ENCODE results near the gene ITPR3.

GRCh38 chr6:33692078-33692759 is 71.1 kb downstream of the ITPR3 start:
- TF ChIP-seq CTCF (IDR thresholded peaks at IDR 0.05 in 8 of 11, conservative IDR thresholded peaks at IDR 0.05 in 3 of 11) = no peak
- no peak for TF ChIP-seq POLR2A (IDR thresholded peaks at IDR 0.05)

All from spleen (tissue), 7 donors.